RWPE2 (cell line): ENCODE measurements around the gene DOK5.

ENCODE experiments used
- ATAC-seq: fragments of 200-7000 bp; cut with Tn5 transposase; 3 replicates; pipeline ENCODE4 v1.9.1; 2021; ENCODE audit warnings: low read depth
- DNase-seq: peaks from one replicate; pipeline ENCODE4 v3.0.0-alpha.2; 2020; ENCODE audit warnings: low spot score
- H3K27ac ChIP-seq: fragments of 450-650 bp; 2 replicates; pipeline ENCODE4 v1.5.1; 2017; ENCODE audit warnings: mild to moderate bottlenecking; ENCODE audit not compliant: poor library complexity, severe bottlenecking
- H3K27me3 ChIP-seq: fragments of 250-450 bp; sonication (Bioruptor Pico); 2 replicates; pipeline ENCODE4 v1.5.1; 2021; ENCODE audit warnings: mild to moderate bottlenecking, moderate library complexity; ENCODE audit not compliant: insufficient read depth, poor library complexity, severe bottlenecking
- H3K36me3 ChIP-seq: fragments of 250-450 bp; sonication (Bioruptor Pico); 2 replicates; pipeline ENCODE4 v1.5.1; 2020; ENCODE audit warnings: low read depth, mild to moderate bottlenecking, moderate library complexity
- H3K4me1 ChIP-seq: fragments of 250-450 bp; sonication (Bioruptor Pico); 2 replicates; pipeline ENCODE4 v1.5.1; 2021; ENCODE audit warnings: mild to moderate bottlenecking, moderate library complexity; ENCODE audit not compliant: insufficient read depth, poor library complexity, severe bottlenecking
- H3K4me3 ChIP-seq: fragments of 250-450 bp; sonication (Bioruptor Pico); 2 replicates; pipeline ENCODE4 v1.5.1; 2021; ENCODE audit warnings: mild to moderate bottlenecking, moderate library complexity; ENCODE audit not compliant: severe bottlenecking
- H3K9me3 ChIP-seq: fragments of 250-450 bp; sonication (Bioruptor Pico); 2 replicates; pipeline ENCODE4 v1.5.1; 2021; ENCODE audit warnings: mild to moderate bottlenecking, moderate library complexity; ENCODE audit not compliant: severe bottlenecking
- CTCF ChIP-seq: fragments of 450-650 bp; IDR thresholded peaks from one replicate; pipeline ENCODE4 v1.5.1; 2017; ENCODE audit warnings: mild to moderate bottlenecking, moderate library complexity; ENCODE audit not compliant: poor library complexity, severe bottlenecking

Gene DOK5

GRCh38 chr20:54692168-54692887 lies 216.9 kb downstream of the DOK5 start:
- Histone ChIP-seq H3K27ac (no peak overlapping the region), H3K36me3 (no peaks in the 10 kb centered on the region), H3K4me1 (no peaks in the 10 kb centered on the region), H3K9me3 (no peaks in the 10 kb centered on the region), H3K27me3 (peaks cover 29% of the 10 kb centered on the region), H3K4me3 (no peak overlapping the region)
- DNase-seq, result no peak
- TF ChIP-seq CTCF, result no peak
- no peak for ATAC-seq

GRCh38 chr20:54694516-54694915 lies 219.1 kb downstream of the DOK5 start:
- no peaks in the 10 kb centered on the region for H3K36me3 ChIP-seq
- no peak for TF ChIP-seq CTCF

GRCh38 chr20:54698373-54698772 lies 223.0 kb downstream of the DOK5 start:
- Histone ChIP-seq H3K36me3 (no peaks in the 10 kb centered on the region), H3K27ac (no peak overlapping the region), H3K4me1 (no peaks in the 10 kb centered on the region), H3K27me3 (peaks cover 20% of the 10 kb centered on the region), H3K9me3 (no peaks in the 10 kb centered on the region), H3K4me3 (no peak overlapping the region)
- no peak for TF ChIP-seq CTCF
- ATAC-seq, result no peak
- no peak for DNase-seq

More at GRCh38 chr20:54694516-54694915, 219.1 kb downstream of the DOK5 start:
- DNase-seq (no peak), ATAC-seq (no peak)
- Histone ChIP-seq H3K4me1 (no peaks in the 10 kb centered on the region), H3K9me3 (no peaks in the 10 kb centered on the region), H3K27me3 (peaks cover 29% of the 10 kb centered on the region), H3K4me3 (no peak overlapping the region), H3K27ac (no peak overlapping the region)
